Endothelial cell (in vitro differentiated cells): Measurements from ENCODE around the gene GPR37L1. TPM values are rescaled to one million over a fixed set of nuclear protein-coding genes. Genes with fewer than 3 reads are reported as not detected.

Experiments used
- DNase-seq: peaks from one replicate; pipeline ENCODE4 v3.0.0; 2021; ENCODE audit warnings: low spot score
- H3K27ac Mint-ChIP-seq: one replicate; pipeline ENCODE4 v1.8.0; 2021; ENCODE audit warnings: mixed read lengths, inconsistent platforms; ENCODE audit not compliant: unreplicated experiment
- H3K27me3 Mint-ChIP-seq: one replicate; pipeline ENCODE4 v1.8.0; 2021; ENCODE audit warnings: mild to moderate bottlenecking, moderate library complexity, mixed read lengths, inconsistent platforms; ENCODE audit not compliant: unreplicated experiment
- H3K36me3 Mint-ChIP-seq: one replicate; pipeline ENCODE4 v1.8.0; 2021; ENCODE audit warnings: mild to moderate bottlenecking, low read depth, mixed read lengths, inconsistent platforms; ENCODE audit not compliant: unreplicated experiment
- H3K4me1 Mint-ChIP-seq: one replicate; pipeline ENCODE4 v1.8.0; 2021; ENCODE audit warnings: mild to moderate bottlenecking, mixed read lengths, inconsistent platforms; ENCODE audit not compliant: unreplicated experiment
- H3K4me3 Mint-ChIP-seq: one replicate; pipeline ENCODE4 v1.8.0; 2021; ENCODE audit warnings: mild to moderate bottlenecking, mixed read lengths, inconsistent platforms; ENCODE audit not compliant: unreplicated experiment
- H3K9me3 Mint-ChIP-seq: one replicate; pipeline ENCODE4 v1.8.0; 2021; ENCODE audit warnings: mixed read lengths, inconsistent platforms; ENCODE audit not compliant: unreplicated experiment
- CTCF ChIP-seq: fragments of 200-600 bp; sonication (generic); IDR thresholded peaks from one replicate; pipeline ENCODE4 v1.5.0; 2021; ENCODE audit warnings: antibody characterized with exemption; ENCODE audit not compliant: unreplicated experiment
- total RNA-seq: library from RNA; stranded (reverse); fragmentation: NEBNext Ultra II Directional; extraction: Animal tissue kit (Norgen Biotek cat#: 25700); gene quantifications from one replicate; pipeline ENCODE4 v1.2.1, GENCODE V29; 2021; ENCODE audit not compliant: unreplicated experiment

The GPR37L1 gene
- total RNA-seq, 1 donor from 2014 or later = not detected

GRCh38 chr1:202129453-202130296 lies 7.0 kb downstream of the GPR37L1 start:
- H3K4me3 Mint-ChIP-seq = no peak overlapping the region
- peaks cover 6% of the 10 kb centered on the region for H3K27me3 Mint-ChIP-seq
- no peaks in the 10 kb centered on the region for H3K9me3 Mint-ChIP-seq
- DNase-seq = no peak
- no peak overlapping the region for H3K27ac Mint-ChIP-seq
- TF ChIP-seq CTCF = no peak
- H3K36me3 Mint-ChIP-seq = peaks cover 10% of the 10 kb centered on the region
- peaks cover 13% of the 10 kb centered on the region for H3K4me1 Mint-ChIP-seq

DNA sequence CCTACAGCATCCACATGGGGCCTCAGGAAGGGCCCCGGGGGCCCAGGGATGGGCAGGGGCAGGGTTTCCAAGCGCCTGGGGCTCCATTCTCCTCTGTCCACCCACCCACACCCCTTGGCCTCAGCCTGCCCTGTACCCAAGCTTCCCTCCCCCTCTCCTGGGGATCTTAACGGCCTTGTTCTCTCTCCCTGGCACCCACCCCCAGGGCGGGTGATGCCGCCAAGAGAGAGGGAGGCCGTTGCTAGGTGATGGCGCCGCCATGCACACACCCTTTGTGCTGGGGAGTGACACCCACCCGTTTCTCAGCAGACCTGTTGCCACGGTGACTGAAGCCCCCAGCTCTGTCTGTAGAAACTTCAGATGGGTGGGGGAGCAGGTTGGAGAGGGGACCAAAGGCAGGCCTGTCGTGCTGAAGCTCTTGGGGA lies 7.6 kb downstream of the GPR37L1 start:
- DNase-seq = no peak
- peaks cover 10% of the 10 kb centered on the region for H3K36me3 Mint-ChIP-seq
- TF ChIP-seq CTCF = no peak
- no peaks in the 10 kb centered on the region for H3K9me3 Mint-ChIP-seq
- no peak overlapping the region for H3K4me3 Mint-ChIP-seq
- peaks cover 13% of the 10 kb centered on the region for H3K4me1 Mint-ChIP-seq
- H3K27me3 Mint-ChIP-seq = peaks cover 6% of the 10 kb centered on the region
- H3K27ac Mint-ChIP-seq = no peak overlapping the region

DNA sequence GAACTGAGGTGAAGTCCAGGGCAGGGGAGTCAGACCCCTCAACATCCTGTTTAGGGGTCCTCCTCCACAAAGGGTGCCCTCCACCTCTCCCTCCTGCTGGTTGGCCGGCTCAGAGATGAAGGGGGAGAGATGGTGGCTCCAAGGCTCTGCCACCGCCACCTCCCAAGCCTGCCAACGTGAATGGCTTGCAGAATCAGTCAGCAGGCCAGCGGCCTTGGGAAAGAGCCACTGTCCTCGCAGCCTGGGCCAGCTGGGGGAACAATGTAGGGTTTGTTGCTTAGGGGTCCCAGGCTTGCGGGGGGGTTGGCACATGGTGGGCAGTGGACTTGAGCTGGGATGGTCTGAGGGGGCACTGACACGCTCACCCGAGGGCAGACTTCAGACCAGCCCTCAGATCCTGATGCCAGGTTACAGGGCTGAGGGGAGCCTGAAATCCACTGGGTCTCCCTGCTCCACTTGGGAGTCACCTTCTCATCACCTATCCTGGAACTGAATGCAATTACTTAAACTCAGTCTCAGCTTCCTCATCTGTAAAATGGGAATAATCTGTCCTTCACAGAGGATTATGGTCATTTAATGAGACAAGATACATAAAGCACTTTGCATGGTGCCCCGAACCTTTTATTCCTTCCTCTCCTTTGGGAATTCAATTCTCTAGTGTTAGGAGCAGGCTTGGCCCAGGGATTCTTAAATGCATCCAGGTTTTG lies 8.3 kb downstream of the GPR37L1 start:
- no peak for DNase-seq
- no peak overlapping the region for H3K27ac Mint-ChIP-seq
- H3K4me1 Mint-ChIP-seq = peaks cover 10% of the 10 kb centered on the region
- TF ChIP-seq CTCF = no peak
- no peaks in the 10 kb centered on the region for H3K9me3 Mint-ChIP-seq
- H3K27me3 Mint-ChIP-seq = peaks cover 6% of the 10 kb centered on the region
- H3K36me3 Mint-ChIP-seq = peaks cover 10% of the 10 kb centered on the region
- H3K4me3 Mint-ChIP-seq = no peak overlapping the region

GRCh38 chr1:202131956-202132821 lies 9.5 kb downstream of the GPR37L1 start:
- no peak for TF ChIP-seq CTCF
- Mint-ChIP-seq H3K4me3 (no peak overlapping the region), H3K27me3 (peaks cover 5% of the 10 kb centered on the region), H3K36me3 (peaks cover 10% of the 10 kb centered on the region), H3K27ac (no peak overlapping the region), H3K9me3 (no peaks in the 10 kb centered on the region), H3K4me1 (no peaks in the 10 kb centered on the region)
- DNase-seq = no peak
